HG02610 (cell line): ENCODE results near the gene SPP2.

Experiments used
- ATAC-seq: cut with Tn5 transposase; IDR thresholded peaks from one replicate; pipeline ENCODE4 v1.9.1; 2021; ENCODE audit warnings: mild to moderate bottlenecking, moderate library complexity; ENCODE audit not compliant: unreplicated experiment

Gene SPP2

DNA sequence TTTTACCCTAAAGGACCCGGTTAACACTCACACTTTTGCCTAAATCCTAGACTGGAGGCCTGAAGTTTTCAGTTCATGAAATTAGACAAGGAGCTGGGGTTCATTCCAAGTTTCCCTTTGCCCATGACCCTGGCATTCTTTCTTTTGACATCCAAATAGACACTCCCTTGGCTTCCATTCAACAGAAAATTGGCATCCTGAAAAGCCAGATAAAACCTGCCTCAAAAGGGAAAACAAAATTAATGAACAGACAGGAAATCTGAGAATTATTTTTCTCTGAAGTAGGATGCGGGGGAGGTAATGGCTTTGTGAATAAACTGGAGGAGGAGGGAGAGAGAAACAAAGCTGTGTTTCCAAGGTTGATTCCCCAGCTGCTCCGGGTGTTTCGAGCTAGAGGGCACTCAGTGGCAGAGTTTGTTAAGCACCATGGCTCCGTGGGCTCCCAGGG lies 41.0 kb downstream of the SPP2 start:
- no peak for ATAC-seq

DNA sequence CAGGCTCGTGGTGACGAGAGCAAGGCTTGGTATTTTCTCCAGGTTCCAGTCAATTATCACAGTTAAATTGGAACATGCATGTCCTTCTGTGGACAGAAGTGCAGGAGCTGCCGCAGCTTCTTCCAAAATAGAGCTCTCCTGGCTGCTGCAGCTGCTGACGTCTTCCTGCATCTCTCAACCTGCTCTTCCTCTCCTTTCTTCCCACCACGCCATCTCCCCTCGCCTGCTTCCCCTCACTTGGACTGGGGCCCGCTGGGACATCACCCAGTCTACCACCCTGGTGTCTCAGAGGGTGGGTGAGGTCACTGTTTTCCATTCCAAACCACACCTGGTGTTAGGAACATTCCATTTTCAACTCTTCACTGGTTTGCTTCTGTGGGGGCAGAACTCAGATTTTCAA lies 41.4 kb downstream of the SPP2 start:
- no peak for ATAC-seq

DNA sequence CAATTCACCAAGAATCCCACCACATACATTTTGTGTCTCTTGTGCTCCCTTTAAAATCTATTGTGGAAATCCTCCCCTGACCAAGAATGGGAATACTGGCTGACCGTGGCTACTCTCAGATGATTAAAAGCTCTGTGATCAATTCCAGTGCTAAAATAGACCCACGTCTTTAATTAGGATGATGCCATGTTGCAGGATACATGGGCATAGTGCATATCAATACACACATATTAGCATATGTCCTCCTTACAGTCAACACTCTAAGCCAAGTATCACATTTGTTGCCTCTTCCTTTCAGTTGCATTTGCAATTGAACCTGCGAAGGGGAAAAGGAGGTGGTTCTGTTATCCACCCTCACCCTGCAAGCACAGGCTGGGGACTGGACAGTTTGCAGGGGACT lies 41.8 kb downstream of the SPP2 start:
- no peak for ATAC-seq

DNA sequence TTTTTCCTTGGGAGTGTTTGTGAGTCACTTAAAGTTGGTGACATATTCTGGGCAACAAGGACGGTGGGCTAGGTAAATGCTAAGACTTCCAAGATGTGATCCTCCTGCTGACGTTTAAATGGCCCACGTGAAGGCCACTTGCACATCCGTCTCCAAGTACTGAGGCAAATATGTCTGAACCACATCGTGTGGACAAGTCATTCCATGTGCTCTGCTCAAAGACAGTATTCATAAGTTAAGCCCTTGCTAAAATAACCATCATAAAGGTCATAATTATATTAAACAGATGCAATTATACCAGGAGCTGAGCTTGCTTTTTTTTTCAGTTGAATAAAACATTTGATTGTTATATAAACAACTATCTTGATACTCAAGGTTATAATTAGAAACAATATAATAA lies 44.8 kb downstream of the SPP2 start:
- no peak for ATAC-seq

DNA sequence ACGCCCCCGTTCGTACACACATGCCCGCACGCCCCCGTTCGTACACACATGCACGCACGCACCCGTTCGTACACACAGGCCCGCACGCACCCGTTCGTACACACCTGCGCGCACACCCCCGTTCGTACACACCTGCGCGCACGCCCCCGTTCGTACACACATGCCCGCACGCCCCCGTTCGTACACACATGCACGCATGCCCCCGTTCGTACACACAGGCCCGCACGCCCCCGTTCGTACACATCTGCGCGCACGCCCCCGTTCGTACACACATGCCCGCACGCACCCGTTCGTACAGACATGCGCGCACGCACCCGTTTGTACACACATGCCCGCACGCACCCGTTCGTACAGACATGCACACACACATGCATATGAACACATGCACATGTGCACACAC lies 45.7 kb downstream of the SPP2 start:
- ATAC-seq, result no peak

DNA sequence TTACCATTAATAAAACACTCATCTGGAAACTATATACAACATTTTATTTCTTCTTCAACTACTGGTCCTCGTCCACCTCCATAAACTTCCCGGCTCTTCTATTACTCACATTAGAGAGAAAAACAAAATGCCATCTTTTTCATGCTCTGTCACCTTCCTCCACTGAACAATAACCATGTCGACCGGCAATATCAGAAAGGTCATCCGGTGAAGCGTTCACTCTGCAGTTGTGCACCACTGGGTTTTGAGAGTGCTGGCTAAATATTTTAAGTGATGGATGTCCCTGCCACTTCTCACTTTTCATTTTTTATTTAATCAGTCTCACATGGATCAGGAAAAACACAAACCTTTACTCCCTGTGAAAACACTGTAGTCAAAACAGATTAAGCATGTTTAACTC lies 48.2 kb downstream of the SPP2 start:
- ATAC-seq, result no peak

DNA sequence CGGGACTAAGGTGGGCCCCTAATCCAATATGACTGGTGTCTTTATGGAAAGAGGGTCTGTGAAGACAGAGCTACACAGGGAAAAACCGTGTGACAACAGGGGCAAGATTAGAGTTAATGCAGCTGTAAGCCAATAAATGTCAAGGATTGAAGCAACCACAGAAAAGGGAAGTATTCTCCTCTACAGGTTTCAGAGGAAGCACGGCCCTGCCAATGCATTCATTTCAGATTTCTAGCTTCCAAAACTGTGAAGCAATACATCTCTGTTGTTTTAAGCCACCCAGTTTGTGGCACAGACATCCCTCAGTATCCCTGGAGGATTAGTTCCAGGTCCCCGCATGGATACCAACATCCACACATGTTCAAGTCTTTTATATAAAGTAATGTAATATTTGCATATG lies 48.8 kb downstream of the SPP2 start:
- no peak for ATAC-seq

DNA sequence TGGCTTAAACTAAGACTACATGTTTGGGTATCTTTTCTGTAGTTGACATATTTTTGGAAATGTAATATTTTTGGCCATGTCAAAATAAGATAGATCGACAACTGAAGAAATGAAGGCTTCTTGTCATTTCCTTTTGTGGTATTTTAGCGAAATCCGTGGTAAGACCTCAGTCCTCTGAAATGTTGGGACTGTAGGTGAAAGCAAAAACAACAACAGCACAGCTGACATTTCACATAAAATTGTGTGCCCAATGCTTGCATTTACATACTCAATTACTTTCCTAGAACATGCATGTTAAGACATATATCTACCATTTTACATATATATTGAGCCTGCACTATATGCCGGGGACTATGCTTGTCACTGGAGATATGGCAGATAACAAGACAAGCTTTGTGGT lies 50.2 kb downstream of the SPP2 start:
- no peak for ATAC-seq

DNA sequence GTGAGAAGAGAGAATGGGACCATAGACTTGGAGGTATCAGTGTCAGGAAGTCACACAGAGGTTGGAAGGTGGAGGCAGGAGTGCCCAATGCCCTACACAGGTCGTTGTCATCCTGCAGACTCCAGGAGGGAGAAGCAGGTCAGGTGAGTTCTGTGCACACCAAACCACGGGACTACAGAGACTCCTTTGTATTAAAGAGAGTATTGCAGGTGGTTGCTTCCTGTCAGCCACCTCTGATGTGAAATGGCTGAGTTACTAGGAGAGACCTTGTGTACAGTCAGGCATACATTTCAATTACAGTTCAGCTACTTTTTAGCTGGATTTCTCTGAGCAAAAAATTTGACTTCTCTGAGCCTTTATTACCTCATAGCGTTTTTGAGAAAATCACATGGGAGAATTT lies 51.6 kb downstream of the SPP2 start:
- no peak for ATAC-seq

DNA sequence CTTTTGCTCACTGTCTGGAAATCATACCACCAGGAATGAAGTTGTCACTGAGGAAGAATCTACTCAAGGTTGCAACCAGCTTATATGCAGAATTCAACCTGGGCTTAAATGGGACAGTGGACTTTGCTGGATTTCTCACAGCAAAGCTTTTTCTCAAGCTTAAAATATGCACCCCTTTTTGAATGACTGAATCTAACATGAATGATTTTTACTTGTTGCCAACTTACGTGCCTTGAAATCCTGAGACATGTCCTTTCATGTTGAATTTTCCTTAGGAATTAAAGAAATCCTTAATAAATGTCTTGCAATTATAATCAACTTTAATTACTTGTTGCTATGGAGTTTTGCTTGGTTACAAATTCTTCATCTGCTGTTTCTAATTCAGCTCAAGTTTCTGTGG lies 57.4 kb downstream of the SPP2 start:
- no peak for ATAC-seq

DNA sequence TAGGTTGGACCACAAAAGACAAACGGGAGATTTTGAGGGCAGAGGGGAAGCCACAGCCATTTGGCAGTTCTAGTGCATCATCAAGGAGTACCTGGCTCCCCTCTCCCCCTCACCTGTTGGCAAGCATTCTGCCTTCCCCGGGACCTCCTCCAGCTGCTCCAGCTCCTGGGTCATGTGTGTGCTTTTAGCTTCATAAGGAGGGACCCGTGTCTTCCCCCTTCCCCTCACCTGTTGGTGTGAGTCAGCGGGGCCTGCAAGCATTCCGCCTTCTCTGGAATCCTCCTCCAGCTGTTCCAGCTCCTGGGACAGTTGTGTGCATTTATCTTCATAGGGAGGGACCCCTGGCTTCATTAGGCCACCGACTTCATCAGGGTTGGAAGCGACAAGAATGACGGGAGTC lies 58.8 kb downstream of the SPP2 start:
- ATAC-seq, result no peak

DNA sequence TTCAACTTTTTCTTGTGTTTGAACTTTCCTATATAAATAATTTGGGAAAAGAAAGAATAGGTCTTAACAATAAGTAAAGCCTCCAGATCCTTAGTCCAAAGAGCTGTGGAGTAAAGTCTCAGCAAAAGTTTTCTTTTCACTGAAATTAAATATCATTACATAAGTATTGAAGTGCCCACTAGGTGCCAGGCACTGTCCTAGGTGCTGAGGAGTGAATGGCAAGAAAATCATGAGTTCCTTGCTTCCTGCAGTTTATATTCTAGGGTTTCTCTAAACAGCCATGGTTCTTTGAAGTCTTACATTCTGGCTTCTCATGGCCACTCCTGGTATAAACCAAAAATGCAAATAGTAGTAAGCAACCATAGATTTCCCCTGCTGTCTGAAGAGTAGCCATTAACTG lies 59.7 kb downstream of the SPP2 start:
- no peak for ATAC-seq

DNA sequence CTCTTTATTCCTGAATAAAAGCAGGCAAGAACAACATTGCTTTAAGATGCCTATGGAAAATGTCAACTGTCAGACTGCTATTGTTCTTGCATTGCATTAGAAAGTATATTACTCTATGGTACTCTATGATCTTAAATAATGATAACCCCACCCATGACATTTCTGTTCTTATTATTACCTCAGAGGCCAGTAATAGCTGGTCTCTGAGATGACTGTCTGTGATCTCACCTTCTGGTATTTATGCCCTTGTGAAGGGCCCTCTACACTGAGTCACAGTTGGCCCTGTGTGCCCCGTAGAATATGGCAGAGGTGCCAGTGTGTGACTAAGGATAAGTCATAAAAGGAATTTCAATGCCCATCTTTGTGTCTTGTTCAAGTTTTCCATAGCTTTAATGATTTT lies 61.0 kb downstream of the SPP2 start:
- ATAC-seq, result no peak

DNA sequence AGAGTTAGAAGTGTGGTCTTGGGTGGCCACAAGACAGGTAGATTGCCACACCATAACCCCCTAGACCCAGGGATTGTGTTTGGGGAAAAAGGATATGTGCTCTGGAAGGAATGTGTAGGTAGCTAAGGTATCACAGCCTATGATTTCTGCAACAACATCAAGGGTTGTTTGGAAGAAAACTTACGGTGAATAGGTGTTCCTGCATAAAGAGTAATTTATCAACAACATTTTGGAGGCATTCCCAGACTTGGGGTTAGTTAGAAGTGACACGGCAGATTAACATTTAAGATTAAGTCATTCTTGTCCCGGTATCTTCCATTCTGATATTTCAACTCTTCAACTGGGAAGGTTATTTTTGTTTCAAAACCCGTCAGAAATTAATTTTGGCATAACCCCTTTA lies 65.5 kb downstream of the SPP2 start:
- ATAC-seq, result no peak

DNA sequence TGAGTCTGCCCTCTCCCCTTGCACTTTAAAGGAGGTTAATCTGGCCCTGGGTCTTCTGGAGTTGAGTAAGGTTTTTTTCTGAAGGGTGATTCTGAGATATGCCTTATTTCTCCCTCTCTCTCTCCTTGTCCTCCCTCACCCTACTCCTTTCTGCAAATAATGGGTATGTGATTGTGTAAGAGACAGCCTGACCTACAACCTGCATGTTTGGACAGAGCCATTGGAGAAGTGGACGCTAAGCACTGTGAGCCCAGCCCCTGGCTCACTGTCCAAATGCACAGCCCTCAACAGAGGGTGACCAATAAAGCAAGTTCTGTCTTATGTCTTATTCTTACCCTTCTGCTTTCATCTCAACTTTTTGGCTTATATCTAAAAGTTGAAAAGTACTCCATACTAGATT lies 71.5 kb downstream of the SPP2 start:
- no peak for ATAC-seq

DNA sequence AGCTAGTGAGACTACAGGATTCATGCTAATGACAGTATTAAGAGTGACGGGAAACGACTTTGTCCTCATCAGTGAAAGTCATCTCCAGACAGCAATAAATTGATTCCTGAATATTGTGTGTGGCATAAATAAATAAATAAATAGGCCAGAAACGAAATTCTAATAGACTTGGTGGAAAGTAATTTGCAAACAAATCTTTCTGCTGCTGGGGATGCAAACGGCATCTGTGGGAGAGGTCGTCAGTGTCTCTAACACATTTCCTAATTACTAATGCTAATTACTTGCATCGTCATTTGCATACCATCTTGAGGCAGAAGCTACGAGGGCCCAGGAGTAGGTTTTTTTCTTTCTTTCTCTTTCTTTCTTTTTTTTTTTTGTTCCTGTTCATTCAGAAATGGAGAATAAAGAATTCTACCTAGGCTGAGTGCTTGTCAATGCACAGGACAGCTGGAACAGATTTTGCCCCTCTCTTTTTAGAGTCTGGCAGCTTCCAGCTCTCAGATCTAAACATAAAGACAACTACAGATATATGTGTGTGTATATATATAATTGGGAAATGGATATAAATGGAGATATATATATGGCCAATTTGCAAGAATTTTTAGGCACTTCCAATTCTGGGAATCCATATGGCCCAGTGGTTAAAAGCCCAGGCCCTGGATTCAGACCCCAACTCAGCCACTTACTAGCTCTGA lies 75.1 kb downstream of the SPP2 start:
- no peak for ATAC-seq

DNA sequence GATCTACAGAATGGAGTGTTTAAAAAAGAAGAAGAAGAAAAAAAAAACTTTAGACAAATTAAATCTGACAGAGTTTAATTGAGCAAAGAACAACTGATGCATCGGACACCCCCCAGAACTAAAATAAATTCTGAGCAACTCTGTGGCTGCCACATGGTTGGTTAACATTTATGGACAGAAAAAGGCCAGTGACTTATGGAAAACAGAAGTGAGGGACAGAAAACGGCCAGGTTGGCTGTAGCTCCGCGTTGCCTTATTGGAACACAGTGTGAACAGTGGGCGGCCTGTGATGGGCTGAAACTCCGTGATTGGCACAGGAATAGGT lies 75.6 kb downstream of the SPP2 start:
- no peak for ATAC-seq
